ENCODE data around the gene KYAT1. TPM values are rescaled to one million over a fixed set of nuclear protein-coding genes. Genes with fewer than 3 reads are reported as not detected.
A peak's percentile ranks its signal among the peaks of the same experiment; 100 is the strongest.

The KYAT1 gene
- total RNA-seq, 4 donors from 2014 or later: 1.6 to 3.5 TPM; not detected in 2

DNA sequence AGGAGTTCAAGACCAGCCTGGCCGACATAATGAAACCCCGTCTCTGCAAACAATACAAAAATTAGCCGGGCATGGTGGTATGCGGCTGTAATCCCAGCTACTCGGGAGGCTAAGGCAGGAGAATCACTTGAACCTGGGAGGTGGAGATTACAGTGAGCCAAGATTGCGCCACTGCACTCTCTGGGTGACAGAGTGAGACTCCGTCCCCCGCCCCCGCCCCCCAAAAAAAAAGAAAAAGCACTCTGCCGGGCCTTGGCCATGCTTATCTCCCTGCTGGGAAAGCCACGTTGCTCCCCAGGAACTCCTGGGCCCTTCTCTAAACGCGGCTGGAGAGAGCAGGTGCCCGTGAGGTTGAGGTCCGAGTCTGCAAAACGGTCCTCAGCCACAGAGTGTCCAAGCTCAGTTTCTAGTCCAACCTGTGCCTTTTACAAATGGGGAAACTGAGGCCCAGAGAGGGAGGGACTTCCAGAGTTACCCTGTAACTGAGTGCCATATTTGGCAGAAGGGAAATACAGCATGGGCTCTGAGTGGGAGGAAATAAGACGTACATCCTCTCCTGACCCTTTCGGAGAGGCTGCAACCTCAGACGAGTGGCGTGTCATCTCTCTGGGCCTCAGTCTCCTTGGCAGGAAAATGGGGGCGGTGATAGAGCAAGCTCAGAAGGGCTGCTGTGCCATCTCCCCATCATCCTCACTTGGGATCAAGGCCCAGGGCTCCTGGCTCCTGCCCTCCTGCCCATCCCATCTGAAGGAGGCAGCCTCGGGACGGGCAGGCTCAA lies 32.4 kb upstream of the KYAT1 start:
- DNase-seq: no peak
- Histone ChIP-seq H3K27me3 (no peaks in the 10 kb centered on the region), H3K9me3 (no peaks in the 10 kb centered on the region), H3K36me3 (peaks cover 0 to 3% (median under 1%) of the 10 kb centered on the region in 4 donors), H3K27ac (peak overlapping the region; percentile 22 to 66 (median 58)), H3K4me3 (no peak overlapping the region), H3K4me1 (peaks cover 42 to 52% (median 46%) of the 10 kb centered on the region in 4 donors)
- intact Hi-C loops (cut with DNase I; ENCODE audit: low total_unique reads) (loop anchor here (2.0 kb wide), 1 partner anchor 31 kb away; the partner anchor contains the start of gene LRRC8A), in situ Hi-C loops (cut with MboI; ENCODE audit: low pct_ligation_motif_present in 1 of 4, low pct_unique_long_range_greater_than_20kb in 1 of 4, low sequenced_read_pairs in 3 of 4) (no loop called here)
- TF ChIP-seq POLR2AphosphoS5 (IDR thresholded peaks at IDR 0.05) (no peak), POLR2A (IDR thresholded peaks at IDR 0.05) (no peak), EP300 (IDR thresholded peaks at IDR 0.05; ENCODE audit: low read depth) (no peak)
- TF ChIP-seq, protein P1, sequence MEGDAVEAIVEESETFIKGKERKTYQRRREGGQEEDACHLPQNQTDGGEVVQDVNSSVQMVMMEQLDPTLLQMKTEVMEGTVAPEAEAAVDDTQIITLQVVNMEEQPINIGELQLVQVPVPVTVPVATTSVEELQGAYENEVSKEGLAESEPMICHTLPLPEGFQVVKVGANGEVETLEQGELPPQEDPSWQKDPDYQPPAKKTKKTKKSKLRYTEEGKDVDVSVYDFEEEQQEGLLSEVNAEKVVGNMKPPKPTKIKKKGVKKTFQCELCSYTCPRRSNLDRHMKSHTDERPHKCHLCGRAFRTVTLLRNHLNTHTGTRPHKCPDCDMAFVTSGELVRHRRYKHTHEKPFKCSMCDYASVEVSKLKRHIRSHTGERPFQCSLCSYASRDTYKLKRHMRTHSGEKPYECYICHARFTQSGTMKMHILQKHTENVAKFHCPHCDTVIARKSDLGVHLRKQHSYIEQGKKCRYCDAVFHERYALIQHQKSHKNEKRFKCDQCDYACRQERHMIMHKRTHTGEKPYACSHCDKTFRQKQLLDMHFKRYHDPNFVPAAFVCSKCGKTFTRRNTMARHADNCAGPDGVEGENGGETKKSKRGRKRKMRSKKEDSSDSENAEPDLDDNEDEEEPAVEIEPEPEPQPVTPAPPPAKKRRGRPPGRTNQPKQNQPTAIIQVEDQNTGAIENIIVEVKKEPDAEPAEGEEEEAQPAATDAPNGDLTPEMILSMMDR (IDR thresholded peaks at IDR 0.05): no peak
- WGBS, 2 donors (ENCODE audit: low coverage in 1 of 2): 86% methylated on average over 23 of the region's 23 CpGs; no CpG with 5 or more reads in 1 of the 2 donors

DNA sequence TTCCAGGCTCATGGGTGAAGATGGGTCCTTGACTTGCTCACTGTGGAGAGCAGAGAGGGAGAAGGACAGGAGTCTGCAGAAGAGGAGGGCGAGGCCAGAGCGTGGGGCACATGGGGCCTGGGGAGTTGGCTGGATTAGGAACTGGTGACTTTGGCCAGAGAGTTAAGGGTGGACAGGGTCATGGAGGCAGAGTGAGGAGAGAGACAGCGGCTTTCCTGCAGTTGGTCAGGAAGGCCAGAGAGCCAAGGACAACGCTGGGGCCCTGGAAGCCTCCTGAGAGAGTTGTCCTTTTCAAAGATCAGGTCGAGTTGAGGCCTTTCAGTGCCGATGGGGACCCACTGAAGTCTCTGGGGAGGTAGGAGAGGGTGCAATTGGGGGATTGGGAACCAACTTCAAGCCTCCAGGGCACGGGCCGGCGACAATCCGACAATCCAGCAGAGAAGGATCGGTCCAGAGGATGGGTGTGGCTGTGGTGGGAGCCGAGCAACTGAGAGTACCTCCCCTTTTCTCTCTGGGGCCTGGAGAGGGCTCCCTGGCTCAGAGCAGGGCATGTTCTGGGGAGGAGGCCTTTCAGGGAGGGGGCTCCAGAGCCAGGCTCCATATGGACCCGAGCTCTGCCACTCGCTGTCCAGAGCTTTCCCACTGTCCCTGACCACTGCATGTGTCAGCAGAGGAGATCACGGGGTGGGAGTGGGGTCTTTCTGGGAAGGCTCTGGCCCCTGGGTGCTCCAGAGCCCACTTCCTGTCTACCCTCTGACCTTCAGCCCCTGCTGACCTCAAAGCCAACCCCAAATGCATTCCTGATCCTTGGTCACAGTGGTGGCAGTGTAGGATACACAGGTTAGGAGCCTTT lies 31.5 kb upstream of the KYAT1 start:
- peaks cover 42 to 52% (median 46%) of the 10 kb centered on the region in 4 donors for H3K4me1 ChIP-seq
- H3K36me3 ChIP-seq: peaks cover 0 to 12% (median 5%) of the 10 kb centered on the region in 4 donors
- TF ChIP-seq POLR2A (IDR thresholded peaks at IDR 0.05) (no peak), POLR2AphosphoS5 (IDR thresholded peaks at IDR 0.05) (no peak), EP300 (IDR thresholded peaks at IDR 0.05; ENCODE audit: low read depth) (no peak)
- TF ChIP-seq, protein P1 (IDR thresholded peaks at IDR 0.05): no peak

GRCh38 chr9:128912270-128912853 lies 30.6 kb upstream of the KYAT1 start:
- WGBS, 2 donors (ENCODE audit: low coverage in 1 of 2): 38 to 82% methylated on average over 1 to 15 of the region's 15 CpGs
- H3K4me1 ChIP-seq: peaks cover 42 to 48% (median 45%) of the 10 kb centered on the region in 4 donors
- peaks cover 0 to 18% (median 8%) of the 10 kb centered on the region in 4 donors for H3K36me3 ChIP-seq

More for the DNA sequence above, 31.5 kb upstream of the KYAT1 start:
- H3K27ac ChIP-seq: peak overlapping the region; percentile 22 to 66 (median 58)
- no peaks in the 10 kb centered on the region for H3K9me3 ChIP-seq
- in situ Hi-C loops (cut with MboI; ENCODE audit: low pct_ligation_motif_present in 1 of 4, low pct_unique_long_range_greater_than_20kb in 1 of 4, low sequenced_read_pairs in 3 of 4) (no loop called here), intact Hi-C loops (cut with DNase I; ENCODE audit: low total_unique reads) (no loop called here)
- 77 to 97% methylated on average over 6 to 12 of the region's 15 CpGs for WGBS, 2 donors (ENCODE audit: low coverage in 1 of 2)
- no peaks in the 10 kb centered on the region for H3K27me3 ChIP-seq
- no peak for DNase-seq
- no peak overlapping the region for H3K4me3 ChIP-seq

More at GRCh38 chr9:128912270-128912853, 30.6 kb upstream of the KYAT1 start:
- H3K9me3 ChIP-seq: no peaks in the 10 kb centered on the region
- H3K27me3 ChIP-seq: no peaks in the 10 kb centered on the region
- TF ChIP-seq, protein P1 (IDR thresholded peaks at IDR 0.05): no peak
- TF ChIP-seq EP300 (IDR thresholded peaks at IDR 0.05; ENCODE audit: low read depth): no peak
- no peak for TF ChIP-seq POLR2AphosphoS5 (IDR thresholded peaks at IDR 0.05)
- TF ChIP-seq POLR2A (IDR thresholded peaks at IDR 0.05): no peak
- in situ Hi-C loops (cut with MboI; ENCODE audit: low pct_ligation_motif_present in 1 of 4, low pct_unique_long_range_greater_than_20kb in 1 of 4, low sequenced_read_pairs in 3 of 4): no loop called here
- peak overlapping the region; percentile 22 to 68 (median 64) for H3K27ac ChIP-seq
- no peak for DNase-seq
- no peak overlapping the region for H3K4me3 ChIP-seq
- intact Hi-C loops (cut with DNase I; ENCODE audit: low total_unique reads): no loop called here
